Bronchial epithelial cell (primary cell): ENCODE data around the gene CD22. TPM values are rescaled to one million over a fixed set of nuclear protein-coding genes. Genes with fewer than 3 reads are reported as not detected.

Experiments
- DNase-seq: peaks from one replicate; pipeline ENCODE4 v3.0.0-alpha.2; 2010; ENCODE audit warnings: low read depth
- FAIRE-seq: peaks from 2 replicates; lab custom pipeline; 2011; peaks lifted over from hg19 to GRCh38; lab: Jason Lieb, UNC
- H3K27me3 ChIP-seq: 2 replicates; pipeline ENCODE4 v1.5.1; 2011; ENCODE audit warnings: low read length; ENCODE audit not compliant: control insufficient read depth, insufficient read depth
- H3K36me3 ChIP-seq: 2 replicates; pipeline ENCODE4 v1.5.1; 2011; ENCODE audit warnings: low read length; ENCODE audit not compliant: control insufficient read depth, insufficient read depth
- H3K4me3 ChIP-seq: 2 replicates; pipeline ENCODE4 v1.5.1; 2011; ENCODE audit warnings: mild to moderate bottlenecking, low read depth, low read length, control low read depth
- total RNA-seq: library from RNA; depleted of rRNA; stranded (reverse); fragments of >200 nt; gene quantifications from 2 replicates; pipeline ENCODE4 v1.2.1, GENCODE V29; 2014
- TF ChIP-seq, protein P1 (sequence below): IDR thresholded peaks from 2 replicates; pipeline ENCODE4 v1.5.1; 2011; ENCODE audit warnings: mild to moderate bottlenecking, moderate library complexity, low read length, control low read depth, inconsistent platforms; ENCODE audit not compliant: insufficient read depth, severe bottlenecking

Gene CD22
- total RNA-seq, 1 donor from 2014 or later: 0.53 TPM

- no peak overlapping the region for H3K4me3 ChIP-seq
- DNase-seq (no peak), FAIRE-seq (peak; percentile 7)
- no peaks in the 10 kb centered on the region for H3K27me3 ChIP-seq
- TF ChIP-seq, protein P1, sequence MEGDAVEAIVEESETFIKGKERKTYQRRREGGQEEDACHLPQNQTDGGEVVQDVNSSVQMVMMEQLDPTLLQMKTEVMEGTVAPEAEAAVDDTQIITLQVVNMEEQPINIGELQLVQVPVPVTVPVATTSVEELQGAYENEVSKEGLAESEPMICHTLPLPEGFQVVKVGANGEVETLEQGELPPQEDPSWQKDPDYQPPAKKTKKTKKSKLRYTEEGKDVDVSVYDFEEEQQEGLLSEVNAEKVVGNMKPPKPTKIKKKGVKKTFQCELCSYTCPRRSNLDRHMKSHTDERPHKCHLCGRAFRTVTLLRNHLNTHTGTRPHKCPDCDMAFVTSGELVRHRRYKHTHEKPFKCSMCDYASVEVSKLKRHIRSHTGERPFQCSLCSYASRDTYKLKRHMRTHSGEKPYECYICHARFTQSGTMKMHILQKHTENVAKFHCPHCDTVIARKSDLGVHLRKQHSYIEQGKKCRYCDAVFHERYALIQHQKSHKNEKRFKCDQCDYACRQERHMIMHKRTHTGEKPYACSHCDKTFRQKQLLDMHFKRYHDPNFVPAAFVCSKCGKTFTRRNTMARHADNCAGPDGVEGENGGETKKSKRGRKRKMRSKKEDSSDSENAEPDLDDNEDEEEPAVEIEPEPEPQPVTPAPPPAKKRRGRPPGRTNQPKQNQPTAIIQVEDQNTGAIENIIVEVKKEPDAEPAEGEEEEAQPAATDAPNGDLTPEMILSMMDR: no peak
- H3K36me3 ChIP-seq: no peaks in the 10 kb centered on the region
Measured at GRCh38 chr19:35303357-35303915, 25.6 kb upstream of the CD22 start.

GRCh38 chr19:35304036-35304435 lies 25.0 kb upstream of the CD22 start:
- Histone ChIP-seq H3K36me3 (no peaks in the 10 kb centered on the region), H3K27me3 (no peaks in the 10 kb centered on the region), H3K4me3 (no peak overlapping the region)
- DNase-seq (no peak), FAIRE-seq (peak; percentile 52)
- TF ChIP-seq, protein P1: no peak

DNA sequence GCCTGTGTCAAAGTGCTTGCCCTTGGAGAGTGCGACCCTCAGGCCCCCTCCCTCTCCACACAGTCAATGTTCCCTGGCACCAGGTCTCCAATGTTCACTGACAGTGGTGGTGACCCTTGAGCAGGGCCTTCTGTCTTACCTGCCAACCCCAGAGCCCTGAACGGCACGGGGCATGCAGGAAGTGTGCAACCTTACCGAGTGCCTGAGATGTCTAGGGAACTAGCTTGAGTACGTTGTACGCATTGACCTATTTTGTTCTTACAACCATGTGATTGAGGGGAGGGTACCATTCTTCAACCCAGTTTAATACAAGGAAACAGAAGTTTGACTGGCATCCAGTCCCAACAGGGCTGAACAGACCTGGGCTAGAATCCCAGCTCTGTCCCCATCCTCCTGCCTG lies 23.8 kb upstream of the CD22 start:
- FAIRE-seq: no peak
- H3K27me3 ChIP-seq: no peaks in the 10 kb centered on the region
- no peak for DNase-seq
- H3K36me3 ChIP-seq: no peaks in the 10 kb centered on the region
- TF ChIP-seq, protein P1: no peak
- no peak overlapping the region for H3K4me3 ChIP-seq

- no peak overlapping the region for H3K4me3 ChIP-seq
- no peak for FAIRE-seq
- no peaks in the 10 kb centered on the region for H3K36me3 ChIP-seq
- TF ChIP-seq, protein P1: peak; percentile 18
- peak; percentile 12 for DNase-seq
- H3K27me3 ChIP-seq: no peaks in the 10 kb centered on the region
Measured at GRCh38 chr19:35306473-35307246, 22.3 kb upstream of the CD22 start.

DNA sequence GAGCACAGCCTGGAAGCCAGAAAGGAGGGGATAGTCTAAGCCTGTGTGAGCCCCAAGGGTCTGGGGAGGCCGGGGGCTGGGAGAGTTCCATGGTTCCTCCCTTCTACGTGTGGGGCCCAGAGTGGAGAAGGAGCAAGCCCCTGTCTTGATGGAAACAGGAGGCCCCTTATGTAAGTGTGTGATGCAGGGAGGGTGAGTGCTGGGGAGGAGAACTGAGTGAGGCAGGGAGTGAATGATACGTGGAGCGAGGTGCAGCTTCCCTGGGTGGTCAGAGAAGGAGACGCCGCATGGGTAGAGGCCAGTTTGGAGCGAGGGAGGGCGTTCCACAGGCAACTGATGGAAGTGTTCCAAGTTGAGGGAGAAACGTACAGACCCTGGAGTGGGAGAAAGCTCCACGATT lies 21.1 kb upstream of the CD22 start:
- Histone ChIP-seq H3K36me3 (no peaks in the 10 kb centered on the region), H3K27me3 (no peaks in the 10 kb centered on the region), H3K4me3 (no peak overlapping the region)
- no peak for FAIRE-seq
- TF ChIP-seq, protein P1: no peak
- DNase-seq: no peak
